ENCODE results near the gene ZNFX1.

DNA sequence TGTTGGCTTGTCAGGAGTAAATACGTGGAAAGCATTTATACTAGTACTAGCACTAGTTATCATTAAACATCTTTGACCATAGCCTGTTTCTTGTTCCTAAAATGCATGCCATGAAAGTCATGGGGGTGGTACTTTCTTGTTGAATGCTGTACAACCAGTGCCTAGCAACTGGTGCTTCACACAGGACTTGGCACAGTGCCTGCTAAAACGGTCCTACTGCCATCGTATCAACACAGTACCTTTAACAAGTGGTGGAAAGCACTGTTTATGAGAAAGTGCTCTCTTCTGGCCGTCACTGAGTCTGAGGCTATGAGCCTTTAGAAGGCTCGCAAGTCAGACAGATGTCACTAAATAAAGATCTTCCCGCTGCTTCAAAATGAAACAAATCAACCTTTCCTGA, 21.6 kb downstream of the ZNFX1 start:
- TF ChIP-seq EZH2 (IDR thresholded peaks at IDR 0.05; ENCODE audit: insufficient read depth, poor library complexity, severe bottlenecking) = no peak
- TF ChIP-seq EZH2phosphoT487 (IDR thresholded peaks at IDR 0.05; ENCODE audit: insufficient read depth, low read depth) = no peak

Data from GM23248 (cell line).